ENCODE results near the gene TECPR2. TPM values are rescaled to one million over a fixed set of nuclear protein-coding genes. Genes with fewer than 3 reads are reported as not detected.

Gene TECPR2
- total RNA-seq, 1 experiment from 2014 or later = 21.3 TPM

GRCh38 chr14:102346645-102347044 is 16.1 kb upstream of the TECPR2 start (continued):
- TF ChIP-seq EMX1 (CRISPR knock-in tag; IDR thresholded peaks at IDR 0.05) = no peak
- no peak for TF ChIP-seq GRHL2 (CRISPR knock-in tag; IDR thresholded peaks at IDR 0.05; ENCODE audit: insufficient replicate concordance, severe bottlenecking)
- no peak for TF ChIP-seq ZNF671 (CRISPR knock-in tag; IDR thresholded peaks at IDR 0.05)
- TF ChIP-seq E2F4 (CRISPR knock-in tag; IDR thresholded peaks at IDR 0.05; ENCODE audit: borderline replicate concordance, low read depth) = no peak
- TF ChIP-seq SMAD3 (CRISPR knock-in tag; IDR thresholded peaks at IDR 0.05; ENCODE audit: borderline replicate concordance) = no peak
- no peak for TF ChIP-seq ZNF512 (CRISPR knock-in tag; IDR thresholded peaks at IDR 0.05; ENCODE audit: borderline replicate concordance)
- TF ChIP-seq STAT6 (CRISPR knock-in tag; conservative IDR thresholded peaks at IDR 0.05; ENCODE audit: low read depth) = no peak

GRCh38 chr14:102348376-102348775 is 14.4 kb upstream of the TECPR2 start:
- Mint-ChIP-seq H3K27ac (no peak overlapping the region), H3K4me1 (no peaks in the 10 kb centered on the region), H3K4me3 (no peak overlapping the region), H3K36me3 (peaks cover 32% of the 10 kb centered on the region), H3K9me3 (no peaks in the 10 kb centered on the region), H3K27me3 (ENCODE audit: low read depth) (no peaks in the 10 kb centered on the region)
- ATAC-seq = no peak
- POLR2A ChIA-PET = no interaction called here
- CTCF ChIA-PET = no interaction called here
- no peak for DNase-seq (ENCODE audit: low spot score)
- TF ChIP-seq GTF2I (CRISPR knock-in tag; conservative IDR thresholded peaks at IDR 0.05) (no peak), CTCF (IDR thresholded peaks at IDR 0.05) (no peak), ZNF219 (CRISPR knock-in tag; IDR thresholded peaks at IDR 0.05; ENCODE audit: borderline replicate concordance) (no peak), IRF1 (CRISPR knock-in tag; IDR thresholded peaks at IDR 0.05) (no peak), AFF4 (CRISPR knock-in tag; IDR thresholded peaks at IDR 0.05; ENCODE audit: borderline replicate concordance) (no peak), ARID4B (CRISPR knock-in tag; IDR thresholded peaks at IDR 0.05; ENCODE audit: borderline replicate concordance) (no peak), PRRX2 (CRISPR knock-in tag; IDR thresholded peaks at IDR 0.05) (no peak), CBFB (CRISPR knock-in tag; IDR thresholded peaks at IDR 0.05; ENCODE audit: low read depth) (no peak), SOX15 (CRISPR knock-in tag; IDR thresholded peaks at IDR 0.05) (no peak), HMGA2 (CRISPR knock-in tag; IDR thresholded peaks at IDR 0.05) (no peak), GABPB1 (CRISPR knock-in tag; IDR thresholded peaks at IDR 0.05) (no peak), FOXP1 (CRISPR knock-in tag; IDR thresholded peaks at IDR 0.05; ENCODE audit: borderline replicate concordance) (no peak), ATF3 (CRISPR knock-in tag; conservative IDR thresholded peaks at IDR 0.05) (no peak)
